GM12878 (cell line): ENCODE results near the gene GCK.

ENCODE experiments used
- CHD4 ChIP-seq: fragments of 200-600 bp; sonication (generic); IDR thresholded peaks from 2 replicates; pipeline ENCODE4 v1.6.1; 2016; ENCODE audit warnings: mild to moderate bottlenecking
- FOXM1 ChIP-seq: IDR thresholded peaks from 2 replicates; pipeline ENCODE4 v1.6.1; 2012; ENCODE audit warnings: low read depth, mild to moderate bottlenecking, inconsistent platforms, low read length, moderate library complexity
- KDM1A ChIP-seq: fragments of 200-600 bp; sonication (generic); IDR thresholded peaks from 2 replicates; pipeline ENCODE4 v1.6.1; 2016; ENCODE audit warnings: borderline replicate concordance
- NFYB ChIP-seq: IDR thresholded peaks from 2 replicates; pipeline ENCODE4 v1.6.1; 2011; ENCODE audit warnings: low read depth, mild to moderate bottlenecking, low read length, improper control_type of control experiment, moderate library complexity; ENCODE audit not compliant: insufficient read depth
- RAD21 ChIP-seq: IDR thresholded peaks from 2 replicates; pipeline ENCODE4 v1.6.1; 2011; ENCODE audit warnings: mild to moderate bottlenecking, low read depth, low read length, moderate library complexity; ENCODE audit not compliant: insufficient read depth
- SMC3 ChIP-seq: IDR thresholded peaks from 2 replicates; pipeline ENCODE4 v1.6.1; 2011; ENCODE audit warnings: low read length, improper control_type of control experiment, borderline replicate concordance
- ZNF274 ChIP-seq: IDR thresholded peaks from one replicate; pipeline ENCODE4 v1.8.0; 2011; ENCODE audit not compliant: insufficient read length, insufficient read depth
- ZNF384 ChIP-seq: IDR thresholded peaks from 2 replicates; pipeline ENCODE4 v1.6.1; 2012; ENCODE audit warnings: low read depth, mild to moderate bottlenecking, low read length, improper control_type of control experiment, borderline replicate concordance
- TF ChIP-seq, protein P1 (sequence below), 3 experiments: IDR thresholded peaks in 2 of 3; conservative IDR thresholded peaks in 1 of 3; 2 replicates each; pipeline ENCODE4 v1.5.1; 2011; ENCODE audit warnings: low read depth in 3 of 3, low read length in 3 of 3, mild to moderate bottlenecking in 3 of 3, control low read depth in 2 of 3, moderate library complexity in 2 of 3, inconsistent platforms in 1 of 3, mixed read lengths in 1 of 3; ENCODE audit not compliant: control insufficient read depth in 2 of 3, insufficient read depth in 1 of 3; ENCODE audit errors: extremely low read depth in 1 of 3
- TF ChIP-seq, protein P2 (sequence below): fragments of 450-650 bp; IDR thresholded peaks from 2 replicates; pipeline ENCODE4 v1.6.1; 2017; ENCODE audit warnings: antibody characterized with exemption, mild to moderate bottlenecking, moderate library complexity

DNA sequence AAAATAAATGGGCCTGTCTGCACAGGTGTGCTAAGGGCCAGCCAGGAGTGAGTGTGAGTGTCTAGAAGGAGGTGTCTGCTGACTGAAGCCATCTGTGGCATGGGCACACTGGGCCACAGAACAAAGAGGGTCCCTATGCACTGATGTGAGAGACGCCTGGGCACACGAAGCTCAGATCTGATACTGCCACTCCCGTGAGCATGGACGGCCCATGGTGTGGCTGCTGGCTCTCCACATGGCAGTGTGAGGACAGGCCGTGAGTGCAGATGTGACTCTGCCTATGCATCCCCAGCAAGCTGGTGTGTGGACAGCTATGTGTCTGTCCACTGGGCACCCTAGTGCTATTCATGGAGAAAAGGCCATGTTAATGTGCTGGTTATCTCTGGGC is 35.3 kb downstream of the GCK start:
- no peak for TF ChIP-seq KDM1A
- no peak for TF ChIP-seq FOXM1
- no peak for TF ChIP-seq CHD4
- TF ChIP-seq, protein P1, sequence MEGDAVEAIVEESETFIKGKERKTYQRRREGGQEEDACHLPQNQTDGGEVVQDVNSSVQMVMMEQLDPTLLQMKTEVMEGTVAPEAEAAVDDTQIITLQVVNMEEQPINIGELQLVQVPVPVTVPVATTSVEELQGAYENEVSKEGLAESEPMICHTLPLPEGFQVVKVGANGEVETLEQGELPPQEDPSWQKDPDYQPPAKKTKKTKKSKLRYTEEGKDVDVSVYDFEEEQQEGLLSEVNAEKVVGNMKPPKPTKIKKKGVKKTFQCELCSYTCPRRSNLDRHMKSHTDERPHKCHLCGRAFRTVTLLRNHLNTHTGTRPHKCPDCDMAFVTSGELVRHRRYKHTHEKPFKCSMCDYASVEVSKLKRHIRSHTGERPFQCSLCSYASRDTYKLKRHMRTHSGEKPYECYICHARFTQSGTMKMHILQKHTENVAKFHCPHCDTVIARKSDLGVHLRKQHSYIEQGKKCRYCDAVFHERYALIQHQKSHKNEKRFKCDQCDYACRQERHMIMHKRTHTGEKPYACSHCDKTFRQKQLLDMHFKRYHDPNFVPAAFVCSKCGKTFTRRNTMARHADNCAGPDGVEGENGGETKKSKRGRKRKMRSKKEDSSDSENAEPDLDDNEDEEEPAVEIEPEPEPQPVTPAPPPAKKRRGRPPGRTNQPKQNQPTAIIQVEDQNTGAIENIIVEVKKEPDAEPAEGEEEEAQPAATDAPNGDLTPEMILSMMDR (IDR thresholded peaks at IDR 0.05 in 2 of 3, conservative IDR thresholded peaks at IDR 0.05 in 1 of 3; ENCODE audit: control insufficient read depth in 2 of 3, extremely low read depth in 1 of 3, insufficient read depth in 1 of 3, low read depth in 3 of 3, low read length in 3 of 3), result no peak
- TF ChIP-seq ZNF274, result no peak
- TF ChIP-seq, protein P2, sequence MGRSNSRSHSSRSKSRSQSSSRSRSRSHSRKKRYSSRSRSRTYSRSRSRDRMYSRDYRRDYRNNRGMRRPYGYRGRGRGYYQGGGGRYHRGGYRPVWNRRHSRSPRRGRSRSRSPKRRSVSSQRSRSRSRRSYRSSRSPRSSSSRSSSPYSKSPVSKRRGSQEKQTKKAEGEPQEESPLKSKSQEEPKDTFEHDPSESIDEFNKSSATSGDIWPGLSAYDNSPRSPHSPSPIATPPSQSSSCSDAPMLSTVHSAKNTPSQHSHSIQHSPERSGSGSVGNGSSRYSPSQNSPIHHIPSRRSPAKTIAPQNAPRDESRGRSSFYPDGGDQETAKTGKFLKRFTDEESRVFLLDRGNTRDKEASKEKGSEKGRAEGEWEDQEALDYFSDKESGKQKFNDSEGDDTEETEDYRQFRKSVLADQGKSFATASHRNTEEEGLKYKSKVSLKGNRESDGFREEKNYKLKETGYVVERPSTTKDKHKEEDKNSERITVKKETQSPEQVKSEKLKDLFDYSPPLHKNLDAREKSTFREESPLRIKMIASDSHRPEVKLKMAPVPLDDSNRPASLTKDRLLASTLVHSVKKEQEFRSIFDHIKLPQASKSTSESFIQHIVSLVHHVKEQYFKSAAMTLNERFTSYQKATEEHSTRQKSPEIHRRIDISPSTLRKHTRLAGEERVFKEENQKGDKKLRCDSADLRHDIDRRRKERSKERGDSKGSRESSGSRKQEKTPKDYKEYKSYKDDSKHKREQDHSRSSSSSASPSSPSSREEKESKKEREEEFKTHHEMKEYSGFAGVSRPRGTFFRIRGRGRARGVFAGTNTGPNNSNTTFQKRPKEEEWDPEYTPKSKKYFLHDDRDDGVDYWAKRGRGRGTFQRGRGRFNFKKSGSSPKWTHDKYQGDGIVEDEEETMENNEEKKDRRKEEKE, result no peak
- no peak for TF ChIP-seq SMC3
- no peak for TF ChIP-seq ZNF384
- no peak for TF ChIP-seq NFYB
- TF ChIP-seq RAD21, result no peak
